Progenitor cell of endocrine pancreas (in vitro differentiated cells): ENCODE results near the gene TMCC2. TPM values are rescaled to one million over a fixed set of nuclear protein-coding genes. Genes with fewer than 3 reads are reported as not detected.

ENCODE experiments used
- DNase-seq: peaks from one replicate; pipeline ENCODE4 v3.0.0; 2021; ENCODE audit warnings: low spot score; ENCODE audit not compliant: unreplicated experiment
- H3K27ac Mint-ChIP-seq: 2 replicates; pipeline ENCODE4 v1.8.0; 2021; ENCODE audit warnings: mild to moderate bottlenecking, moderate library complexity, mixed read lengths
- H3K27me3 Mint-ChIP-seq: 2 replicates; pipeline ENCODE4 v1.8.0; 2021; ENCODE audit warnings: mixed read lengths
- H3K36me3 Mint-ChIP-seq: 2 replicates; pipeline ENCODE4 v1.8.0; 2022; ENCODE audit warnings: mixed read lengths; ENCODE audit not compliant: insufficient read depth
- H3K4me1 Mint-ChIP-seq: 2 replicates; pipeline ENCODE4 v1.8.0; 2021; ENCODE audit warnings: low read depth, mixed read lengths
- H3K4me3 Mint-ChIP-seq: 2 replicates; pipeline ENCODE4 v1.8.0; 2021; ENCODE audit warnings: low read depth, mild to moderate bottlenecking, moderate library complexity, mixed read lengths
- H3K9me3 Mint-ChIP-seq: 2 replicates; pipeline ENCODE4 v1.8.0; 2021; ENCODE audit warnings: low read depth, mixed read lengths
- total RNA-seq: library from RNA; stranded (reverse); gene quantifications from 2 replicates; pipeline ENCODE4 v1.2.1, GENCODE V29; 2021
- TF ChIP-seq, protein P1 (sequence below): fragments of 200-600 bp; sonication (generic); IDR thresholded peaks from one replicate; pipeline ENCODE4 v1.5.0; 2021; ENCODE audit warnings: antibody characterized with exemption, mild to moderate bottlenecking; ENCODE audit not compliant: unreplicated experiment

The TMCC2 gene
- total RNA-seq, 1 donor from 2014 or later = 4.6 TPM

- H3K4me3 Mint-ChIP-seq = no peak overlapping the region
- no peaks in the 10 kb centered on the region for H3K27me3 Mint-ChIP-seq
- H3K9me3 Mint-ChIP-seq = no peaks in the 10 kb centered on the region
- no peak overlapping the region for H3K27ac Mint-ChIP-seq
- DNase-seq = no peak
- H3K4me1 Mint-ChIP-seq = peaks cover 11% of the 10 kb centered on the region
- TF ChIP-seq, protein P1, sequence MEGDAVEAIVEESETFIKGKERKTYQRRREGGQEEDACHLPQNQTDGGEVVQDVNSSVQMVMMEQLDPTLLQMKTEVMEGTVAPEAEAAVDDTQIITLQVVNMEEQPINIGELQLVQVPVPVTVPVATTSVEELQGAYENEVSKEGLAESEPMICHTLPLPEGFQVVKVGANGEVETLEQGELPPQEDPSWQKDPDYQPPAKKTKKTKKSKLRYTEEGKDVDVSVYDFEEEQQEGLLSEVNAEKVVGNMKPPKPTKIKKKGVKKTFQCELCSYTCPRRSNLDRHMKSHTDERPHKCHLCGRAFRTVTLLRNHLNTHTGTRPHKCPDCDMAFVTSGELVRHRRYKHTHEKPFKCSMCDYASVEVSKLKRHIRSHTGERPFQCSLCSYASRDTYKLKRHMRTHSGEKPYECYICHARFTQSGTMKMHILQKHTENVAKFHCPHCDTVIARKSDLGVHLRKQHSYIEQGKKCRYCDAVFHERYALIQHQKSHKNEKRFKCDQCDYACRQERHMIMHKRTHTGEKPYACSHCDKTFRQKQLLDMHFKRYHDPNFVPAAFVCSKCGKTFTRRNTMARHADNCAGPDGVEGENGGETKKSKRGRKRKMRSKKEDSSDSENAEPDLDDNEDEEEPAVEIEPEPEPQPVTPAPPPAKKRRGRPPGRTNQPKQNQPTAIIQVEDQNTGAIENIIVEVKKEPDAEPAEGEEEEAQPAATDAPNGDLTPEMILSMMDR = no peak
- H3K36me3 Mint-ChIP-seq = peaks cover 8% of the 10 kb centered on the region
Observed at GRCh38 chr1:205186191-205186590, 41.6 kb upstream of the TMCC2 start.

GRCh38 chr1:205187420-205187819 lies 40.3 kb upstream of the TMCC2 start:
- H3K27ac Mint-ChIP-seq = no peak overlapping the region
- no peaks in the 10 kb centered on the region for H3K9me3 Mint-ChIP-seq
- H3K27me3 Mint-ChIP-seq = no peaks in the 10 kb centered on the region
- TF ChIP-seq, protein P1 = no peak
- no peak overlapping the region for H3K4me3 Mint-ChIP-seq
- peaks cover 8% of the 10 kb centered on the region for H3K36me3 Mint-ChIP-seq
- DNase-seq = no peak
- H3K4me1 Mint-ChIP-seq = peaks cover 19% of the 10 kb centered on the region

DNA sequence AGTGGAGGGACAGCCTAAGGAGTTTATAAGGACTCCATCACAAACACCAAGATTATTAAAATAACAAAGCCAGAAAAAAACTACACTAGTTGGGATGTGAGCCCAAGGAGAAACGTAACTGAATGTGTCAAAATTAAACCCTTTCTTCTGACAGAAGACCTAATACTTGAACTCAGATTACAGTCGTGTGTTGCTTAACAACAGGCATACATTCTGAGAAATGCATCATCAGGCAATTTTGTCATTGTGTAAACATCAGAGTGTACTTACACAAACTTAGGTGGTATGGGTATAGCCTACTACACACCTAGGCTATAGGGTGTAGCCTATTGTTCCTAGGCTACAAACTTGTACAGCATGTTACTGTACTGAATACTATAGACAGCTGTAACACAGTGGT lies 39.6 kb upstream of the TMCC2 start:
- no peak for DNase-seq
- TF ChIP-seq, protein P1 = no peak
- peaks cover 6% of the 10 kb centered on the region for H3K36me3 Mint-ChIP-seq
- peaks cover 19% of the 10 kb centered on the region for H3K4me1 Mint-ChIP-seq
- H3K4me3 Mint-ChIP-seq = no peak overlapping the region
- H3K27me3 Mint-ChIP-seq = no peaks in the 10 kb centered on the region
- no peak overlapping the region for H3K27ac Mint-ChIP-seq
- H3K9me3 Mint-ChIP-seq = no peaks in the 10 kb centered on the region

DNA sequence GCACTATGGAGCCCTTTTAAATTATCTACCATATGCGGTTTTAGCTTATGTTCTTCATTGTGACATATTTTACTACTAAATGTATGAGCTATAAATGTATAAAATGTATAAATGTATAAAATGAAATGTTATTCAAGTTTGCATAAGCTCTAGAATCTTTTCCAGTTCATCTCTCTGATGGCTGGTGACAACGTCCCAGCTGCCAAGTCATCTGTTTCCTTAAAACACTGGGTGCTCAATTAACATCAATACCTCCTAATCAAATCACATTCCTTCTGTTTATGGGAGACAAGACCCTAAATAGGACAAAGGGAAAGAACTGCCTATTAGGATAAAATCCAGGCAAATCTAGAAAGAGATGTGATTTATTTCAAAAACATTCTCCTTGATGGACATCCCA lies 39.1 kb upstream of the TMCC2 start:
- TF ChIP-seq, protein P1 = no peak
- Mint-ChIP-seq H3K27ac (no peak overlapping the region), H3K4me3 (no peak overlapping the region), H3K27me3 (no peaks in the 10 kb centered on the region), H3K9me3 (no peaks in the 10 kb centered on the region), H3K36me3 (peaks cover 5% of the 10 kb centered on the region), H3K4me1 (peaks cover 20% of the 10 kb centered on the region)
- DNase-seq = no peak

GRCh38 chr1:205189131-205189530 lies 38.6 kb upstream of the TMCC2 start:
- no peak overlapping the region for H3K4me3 Mint-ChIP-seq
- H3K36me3 Mint-ChIP-seq = peaks cover 3% of the 10 kb centered on the region
- peaks cover 24% of the 10 kb centered on the region for H3K4me1 Mint-ChIP-seq
- DNase-seq = no peak
- TF ChIP-seq, protein P1 = no peak
- no peak overlapping the region for H3K27ac Mint-ChIP-seq
- H3K9me3 Mint-ChIP-seq = no peaks in the 10 kb centered on the region
- H3K27me3 Mint-ChIP-seq = no peaks in the 10 kb centered on the region
